Bronchial epithelial cell (primary cell): ENCODE measurements around the gene C10orf105. TPM values are rescaled to one million over a fixed set of nuclear protein-coding genes. Genes with fewer than 3 reads are reported as not detected.

Experiments
- DNase-seq: peaks from one replicate; pipeline ENCODE4 v3.0.0-alpha.2; 2010; ENCODE audit warnings: low read depth
- FAIRE-seq: peaks from 2 replicates; lab custom pipeline; 2011; peaks lifted over from hg19 to GRCh38; lab: Jason Lieb, UNC
- H3K27me3 ChIP-seq: 2 replicates; pipeline ENCODE4 v1.5.1; 2011; ENCODE audit warnings: low read length; ENCODE audit not compliant: control insufficient read depth, insufficient read depth
- H3K36me3 ChIP-seq: 2 replicates; pipeline ENCODE4 v1.5.1; 2011; ENCODE audit warnings: low read length; ENCODE audit not compliant: control insufficient read depth, insufficient read depth
- H3K4me3 ChIP-seq: 2 replicates; pipeline ENCODE4 v1.5.1; 2011; ENCODE audit warnings: mild to moderate bottlenecking, low read depth, low read length, control low read depth
- CTCF ChIP-seq: IDR thresholded peaks from 2 replicates; pipeline ENCODE4 v1.5.1; 2011; ENCODE audit warnings: mild to moderate bottlenecking, moderate library complexity, low read length, control low read depth, inconsistent platforms; ENCODE audit not compliant: insufficient read depth, severe bottlenecking
- total RNA-seq: library from RNA; depleted of rRNA; stranded (reverse); fragments of >200 nt; gene quantifications from 2 replicates; pipeline ENCODE4 v1.2.1, GENCODE V29; 2014

C10orf105 gene
- total RNA-seq, 1 donor from 2014 or later: not detected

- H3K36me3 ChIP-seq: peaks cover 2% of the 10 kb centered on the region
- H3K27me3 ChIP-seq: no peaks in the 10 kb centered on the region
- FAIRE-seq (no peak), DNase-seq (no peak)
- TF ChIP-seq CTCF: no peak
- H3K4me3 ChIP-seq: no peak overlapping the region
These were observed 37.0 kb upstream of the C10orf105 start for GRCh38 chr10:71756311-71757191.

GRCh38 chr10:71755179-71755879, 35.8 kb upstream of the C10orf105 start:
- FAIRE-seq: no peak
- H3K27me3 ChIP-seq: no peaks in the 10 kb centered on the region
- TF ChIP-seq CTCF: no peak
- no peak overlapping the region for H3K4me3 ChIP-seq
- peaks cover 4% of the 10 kb centered on the region for H3K36me3 ChIP-seq
- no peak for DNase-seq

GRCh38 chr10:71754562-71754961, 35.0 kb upstream of the C10orf105 start:
- DNase-seq: no peak
- FAIRE-seq: no peak
- Histone ChIP-seq H3K4me3 (no peak overlapping the region), H3K27me3 (no peaks in the 10 kb centered on the region), H3K36me3 (peaks cover 4% of the 10 kb centered on the region)
- no peak for TF ChIP-seq CTCF

GRCh38 chr10:71753960-71754505, 34.5 kb upstream of the C10orf105 start:
- TF ChIP-seq CTCF: no peak
- H3K4me3 ChIP-seq: no peak overlapping the region
- DNase-seq: no peak
- no peaks in the 10 kb centered on the region for H3K27me3 ChIP-seq
- no peak for FAIRE-seq
- peaks cover 4% of the 10 kb centered on the region for H3K36me3 ChIP-seq

- DNase-seq: no peak
- FAIRE-seq: no peak
- TF ChIP-seq CTCF: no peak
These were observed 33.7 kb upstream of the C10orf105 start for GRCh38 chr10:71753091-71753959.

More at GRCh38 chr10:71753091-71753959, 33.7 kb upstream of the C10orf105 start:
- Histone ChIP-seq H3K27me3 (no peaks in the 10 kb centered on the region), H3K4me3 (no peak overlapping the region), H3K36me3 (peaks cover 4% of the 10 kb centered on the region)
